ENCODE results near the gene PSAP.

PSAP gene

GRCh38 chr10:71806704-71807556, 44.1 kb downstream of the PSAP start:
- no peak for TF ChIP-seq CTCF (conservative IDR thresholded peaks at IDR 0.05)
- H3K27ac ChIP-seq: no peak overlapping the region

DNA sequence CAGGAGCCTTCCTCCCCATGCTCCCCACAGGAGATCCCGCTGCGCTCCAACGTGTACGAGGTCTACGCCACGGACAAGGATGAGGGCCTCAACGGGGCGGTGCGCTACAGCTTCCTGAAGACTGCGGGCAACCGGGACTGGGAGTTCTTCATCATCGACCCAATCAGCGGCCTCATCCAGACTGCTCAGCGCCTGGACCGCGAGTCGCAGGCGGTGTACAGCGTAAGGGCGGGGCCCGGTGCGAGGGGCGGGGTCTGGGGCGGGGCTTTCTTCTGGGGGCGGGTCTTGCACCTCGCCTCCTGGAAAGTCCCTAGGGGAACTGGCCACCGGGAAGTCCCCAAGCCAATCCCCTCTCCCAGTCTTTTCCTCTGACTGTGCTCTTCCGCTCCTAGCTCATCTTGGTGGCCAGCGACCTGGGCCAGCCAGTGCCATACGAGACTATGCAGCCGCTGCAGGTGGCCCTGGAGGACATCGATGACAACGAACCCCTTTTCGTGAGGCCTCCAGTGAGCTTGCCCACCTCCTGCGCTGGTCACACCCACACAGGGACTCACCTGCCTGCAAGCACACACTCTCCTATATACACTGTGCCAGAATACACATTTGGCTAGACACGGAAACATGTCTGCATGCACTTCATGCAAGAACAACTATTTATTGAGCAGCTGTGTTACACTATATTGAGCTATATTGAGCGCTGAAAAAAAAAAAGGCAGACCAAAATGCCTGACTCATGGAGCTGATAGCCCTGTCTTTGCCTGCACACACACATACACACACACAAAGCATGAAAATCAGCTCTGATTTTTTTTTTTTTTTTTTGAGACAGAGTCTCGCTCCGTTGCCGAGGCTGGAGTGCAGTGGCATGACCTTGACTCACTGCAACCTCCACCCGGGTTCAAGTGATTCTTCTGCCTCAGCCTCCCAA, 45.0 kb downstream of the PSAP start:
- TF ChIP-seq CTCF (conservative IDR thresholded peaks at IDR 0.05): no peak

GRCh38 chr10:71804077-71804476, 47.0 kb downstream of the PSAP start:
- TF ChIP-seq CTCF (conservative IDR thresholded peaks at IDR 0.05): no peak
- no peak overlapping the region for H3K27ac ChIP-seq

More for the DNA sequence above, 45.0 kb downstream of the PSAP start:
- no peak overlapping the region for H3K27ac ChIP-seq

- TF ChIP-seq CTCF (conservative IDR thresholded peaks at IDR 0.05): no peak
- H3K27ac ChIP-seq: no peak overlapping the region
Measured at GRCh38 chr10:71802715-71803488, 48.1 kb downstream of the PSAP start.

- H3K27ac ChIP-seq: no peak overlapping the region
- no peak for TF ChIP-seq CTCF (conservative IDR thresholded peaks at IDR 0.05)
Measured at GRCh38 chr10:71802235-71802634, 48.8 kb downstream of the PSAP start.

GRCh38 chr10:71801361-71801760, 49.7 kb downstream of the PSAP start:
- no peak overlapping the region for H3K27ac ChIP-seq
- no peak for TF ChIP-seq CTCF (conservative IDR thresholded peaks at IDR 0.05)
